ENCODE data around the gene SNRPA. TPM values are rescaled to one million over a fixed set of nuclear protein-coding genes. Genes with fewer than 3 reads are reported as not detected.

Gene SNRPA
- polyA plus RNA-seq, 1 of the 3 experiments (the other 2 are of a cell fraction) = 121 TPM

- Histone ChIP-seq H3K79me2 (ENCODE audit: insufficient read depth) (peaks cover 17% of the 10 kb centered on the region; the same call in 1 of the 2 replicates), H3K36me3 (replicated peaks in 1 of 2; ENCODE audit: control insufficient read depth in 1 of 2, insufficient read depth in 2 of 2, low read length in 1 of 2) (peaks cover 30 to 59% of the 10 kb centered on the region in 2 experiments), H3K9me2 (no peaks in the 10 kb centered on the region), H3K4me1 (ENCODE audit: control insufficient read depth in 1 of 2, insufficient read depth in 2 of 2, low read depth in 1 of 2, low read length in 1 of 2) (no peaks in the 10 kb centered on the region), H4K20me1 (ENCODE audit: insufficient read depth) (no peaks in the 10 kb centered on the region), H3K9me3 (no peaks in the 10 kb centered on the region), H3K4me2 (no peak overlapping the region), H3K27ac (ENCODE audit: low read depth in 2 of 2, low read length in 1 of 2) (no peak overlapping the region), H3F3A (replicated peaks; ENCODE audit: insufficient read depth) (peaks cover 4% of the 10 kb centered on the region), H3K4me3 (ENCODE audit: low read depth in 2 of 2, low read length in 1 of 2) (no peak overlapping the region), H3K27me3 (ENCODE audit: insufficient read depth) (no peaks in the 10 kb centered on the region), H2AFZ (ENCODE audit: low read depth) (no peak overlapping the region), H3K9ac (no peak overlapping the region)
- ChIA-PET POLR2A (no interaction called here), CTCF (no interaction called here)
- 92% methylated on average over 7 of the region's 7 CpGs for WGBS (ENCODE audit: low lambda C conversion rate)
- no peak for TF ChIP-seq FOXM1 (IDR thresholded peaks at IDR 0.05; ENCODE audit: low read depth)
- TF ChIP-seq NRF1 (IDR thresholded peaks at IDR 0.05; ENCODE audit: low read depth, low read length) = no peak
- no peak for TF ChIP-seq JUND (IDR thresholded peaks at IDR 0.05)
- no peak for TF ChIP-seq POLR2AphosphoS5 (IDR thresholded peaks at IDR 0.05; ENCODE audit: low read depth, low read length)
- no peak for TF ChIP-seq SMC3 (IDR thresholded peaks at IDR 0.05; ENCODE audit: low read depth, low read length)
- TF ChIP-seq PBX3 (IDR thresholded peaks at IDR 0.05) = no peak
- TF ChIP-seq ZBTB33 (IDR thresholded peaks at IDR 0.05; ENCODE audit: borderline replicate concordance, low read depth) = no peak
- TF ChIP-seq MXI1 (IDR thresholded peaks at IDR 0.05; ENCODE audit: low read depth, low read length) = no peak
- TF ChIP-seq USF1 (IDR thresholded peaks at IDR 0.05; ENCODE audit: borderline replicate concordance, low read depth) = no peak
- no peak for TF ChIP-seq TCF12 (IDR thresholded peaks at IDR 0.05)
- TF ChIP-seq GABPA (IDR thresholded peaks at IDR 0.05; ENCODE audit: low read depth) = no peak
- DNase-seq = no peak
These were observed 12.5 kb downstream of the SNRPA start for GRCh38 chr19:40763526-40763925.

- TF ChIP-seq RCOR1 (IDR thresholded peaks at IDR 0.05; ENCODE audit: low read length) (no peak), POLR2AphosphoS5 (IDR thresholded peaks at IDR 0.05; ENCODE audit: low read depth, low read length) (no peak), RXRA (IDR thresholded peaks at IDR 0.05; ENCODE audit: borderline replicate concordance, low read depth) (no peak), FOXJ3 (CRISPR knock-in tag; IDR thresholded peaks at IDR 0.05) (no peak), JUND (IDR thresholded peaks at IDR 0.05) (no peak), MEF2A (IDR thresholded peaks at IDR 0.05; ENCODE audit: borderline replicate concordance, low read depth) (no peak), MXI1 (IDR thresholded peaks at IDR 0.05; ENCODE audit: low read depth, low read length) (no peak), RAD21 (IDR thresholded peaks at IDR 0.05; ENCODE audit: low read length) (no peak), IRF3 (IDR thresholded peaks at IDR 0.05; ENCODE audit: low read depth, low read length) (no peak), CHD2 (IDR thresholded peaks at IDR 0.05; ENCODE audit: low read length, partially characterized antibody) (no peak), GABPA (IDR thresholded peaks at IDR 0.05; ENCODE audit: low read depth) (no peak), ELF1 (IDR thresholded peaks at IDR 0.05) (no peak), ZBTB33 (IDR thresholded peaks at IDR 0.05; ENCODE audit: borderline replicate concordance, low read depth) (no peak), SMC3 (IDR thresholded peaks at IDR 0.05; ENCODE audit: low read depth, low read length) (no peak)
- DNase-seq = no peak
- H3K27ac ChIP-seq (ENCODE audit: low read depth in 2 of 2, low read length in 1 of 2) = no peak overlapping the region
- ChIA-PET CTCF (no interaction called here), POLR2A (no interaction called here)
- no peak overlapping the region for H3K4me3 ChIP-seq (ENCODE audit: low read depth in 2 of 2, low read length in 1 of 2)
- H3K4me1 ChIP-seq (ENCODE audit: control insufficient read depth in 1 of 2, insufficient read depth in 2 of 2, low read depth in 1 of 2, low read length in 1 of 2) = no peaks in the 10 kb centered on the region
- H3K27me3 ChIP-seq (ENCODE audit: insufficient read depth) = no peaks in the 10 kb centered on the region
- H3K4me2 ChIP-seq = no peak overlapping the region
- peaks cover 4% of the 10 kb centered on the region for H3F3A ChIP-seq (replicated peaks; ENCODE audit: insufficient read depth)
- H4K20me1 ChIP-seq (ENCODE audit: insufficient read depth) = no peaks in the 10 kb centered on the region
- H3K9ac ChIP-seq = no peak overlapping the region
- H3K9me3 ChIP-seq = no peaks in the 10 kb centered on the region
- peaks cover 30 to 59% of the 10 kb centered on the region in 2 experiments for H3K36me3 ChIP-seq (replicated peaks in 1 of 2; ENCODE audit: control insufficient read depth in 1 of 2, insufficient read depth in 2 of 2, low read length in 1 of 2)
- H3K79me2 ChIP-seq (ENCODE audit: insufficient read depth) = peaks cover 14% of the 10 kb centered on the region; the same call in 1 of the 2 replicates
- WGBS (ENCODE audit: low lambda C conversion rate) = 93% methylated on average over 10 of the region's 10 CpGs
- no peak overlapping the region for H2AFZ ChIP-seq (ENCODE audit: low read depth)
- no peaks in the 10 kb centered on the region for H3K9me2 ChIP-seq
These were observed 13.0 kb downstream of the SNRPA start for GRCh38 chr19:40763963-40764362.
